Transverse colon (tissue), 4 donors: Measurements from ENCODE around the gene KRAS. TPM values are rescaled to one million over a fixed set of nuclear protein-coding genes. Genes with fewer than 3 reads are reported as not detected.

Experiments used
- DNase-seq: peaks from one replicate; pipeline ENCODE4 v3.0.0-alpha.2; 2019
- H3K27ac ChIP-seq, 4 donors: fragments of 200-600 bp; sonication (generic); 2 replicates each; pipeline ENCODE4 v1.5.1; 2016 to 2018; ENCODE audit warnings: inconsistent platforms in 4 of 4
- H3K27me3 ChIP-seq: fragments of 200-600 bp; sonication (generic); 2 replicates; pipeline ENCODE4 v1.5.1; 2017; ENCODE audit warnings: inconsistent platforms
- H3K36me3 ChIP-seq, 4 donors: fragments of 200-600 bp; sonication (generic); 2 replicates each; pipeline ENCODE4 v1.5.1; 2017 to 2019; ENCODE audit warnings: inconsistent platforms in 4 of 4
- H3K4me1 ChIP-seq, 4 donors: fragments of 200-600 bp; sonication (generic); 2 replicates each; pipeline ENCODE4 v1.5.1; 2017 to 2020; ENCODE audit warnings: inconsistent platforms in 4 of 4
- H3K4me3 ChIP-seq, 4 donors: fragments of 200-600 bp; sonication (generic); 1 replicate in 1 of 4; 2 replicates in 3 of 4; pipeline versions ENCODE4 v1.5.1 to v1.6.1; 2017 to 2019; ENCODE audit warnings: inconsistent platforms in 4 of 4
- H3K9me3 ChIP-seq, 2 donors: fragments of 200-600 bp; sonication (generic); 2 replicates each; pipeline ENCODE4 v1.5.1; 2017 to 2019; ENCODE audit warnings: inconsistent platforms in 2 of 2
- CTCF ChIP-seq, 5 experiments: fragments of 200-600 bp in 3 of 5; fragments of 450-650 bp in 2 of 5; sonication (generic) in 3 of 5; IDR thresholded peaks; 1 replicate in 2 of 5; 2 replicates in 3 of 5; pipeline ENCODE4 v1.5.1; 2016 to 2017; ENCODE audit warnings: antibody characterized with exemption in 5 of 5, inconsistent platforms in 3 of 5, mild to moderate bottlenecking in 2 of 5, moderate library complexity in 1 of 5
- EP300 ChIP-seq: sonication (generic); formaldehyde crosslinking; IDR thresholded peaks from one replicate; pipeline ENCODE4 v1.6.1; 2017; ENCODE audit warnings: antibody characterized with exemption, low read depth
- POLR2A ChIP-seq: fragments of 450-650 bp; IDR thresholded peaks from one replicate; pipeline ENCODE4 v1.6.1; 2016; ENCODE audit warnings: antibody characterized with exemption, mild to moderate bottlenecking, moderate library complexity
- POLR2AphosphoS5 ChIP-seq, 3 donors: sonication (generic); formaldehyde crosslinking; IDR thresholded peaks; one replicate each; pipeline ENCODE4 v1.6.1; 2016; ENCODE audit warnings: antibody characterized with exemption in 3 of 3
- WGBS, 2 donors: methylation state at CpG; one replicate each; pipeline ENCODE4 v1.1.5; 2018; ENCODE audit warnings: low coverage in 1 of 2; 5-methylcytosine and 5-hydroxymethylcytosine counted together
- in situ Hi-C, 4 donors: fragments of 200-750 bp; cut with MboI; loops; one replicate each; pipeline versions ENCODE4 v1.15.0 to v1.15.1; 2017; ENCODE audit warnings: low sequenced_read_pairs in 3 of 4, low pct_ligation_motif_present in 1 of 4, low pct_unique_long_range_greater_than_20kb in 1 of 4
- intact Hi-C: fragments of 100-400 bp; cut with DNase I; formaldehyde crosslinking; loops from one replicate; pipeline ENCODE4 v1.15.1; 2023; ENCODE audit warnings: low total_unique reads
- total RNA-seq, 4 donors: library from RNA; depleted of rRNA; stranded (reverse); fragments of >200 nt; gene quantifications; one replicate each; pipeline ENCODE4 v1.1.0, GENCODE V29; 2016

Gene KRAS
- total RNA-seq, 4 donors from 2014 or later, result 7.6 to 40.6 (median 30.5) TPM

DNA sequence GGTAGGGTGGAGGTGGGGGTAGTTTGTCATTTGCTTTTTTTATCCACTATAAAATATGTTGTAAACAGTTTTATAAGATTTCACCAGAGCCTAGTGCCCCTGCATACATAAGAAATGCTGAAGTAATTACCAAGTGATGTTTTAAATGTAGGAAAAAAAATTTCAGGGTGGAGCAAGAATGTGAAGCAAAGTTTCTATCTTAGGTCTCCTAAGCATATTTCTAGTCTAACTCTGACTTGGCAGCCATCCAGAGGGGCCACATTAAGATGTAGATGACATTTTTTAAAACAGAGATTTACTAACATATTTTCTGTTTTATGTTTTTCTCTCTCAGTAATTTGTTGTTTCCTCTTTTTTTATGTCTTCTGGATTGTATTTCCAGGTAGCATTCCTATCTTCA lies 15.8 kb upstream of the KRAS start:
- no peak overlapping the region for H3K27ac ChIP-seq
- H3K27me3 ChIP-seq, result no peaks in the 10 kb centered on the region
- no peaks in the 10 kb centered on the region for H3K36me3 ChIP-seq
- H3K4me1 ChIP-seq, result no peaks in the 10 kb centered on the region
- in situ Hi-C loops, result no loop called here
- no peaks in the 10 kb centered on the region for H3K9me3 ChIP-seq
- intact Hi-C loops, result no loop called here
- DNase-seq, result no peak
- TF ChIP-seq POLR2AphosphoS5 (IDR thresholded peaks at IDR 0.05) (no peak), EP300 (no peak), CTCF (IDR thresholded peaks at IDR 0.05) (no peak), POLR2A (no peak)
- H3K4me3 ChIP-seq, result no peak overlapping the region

DNA sequence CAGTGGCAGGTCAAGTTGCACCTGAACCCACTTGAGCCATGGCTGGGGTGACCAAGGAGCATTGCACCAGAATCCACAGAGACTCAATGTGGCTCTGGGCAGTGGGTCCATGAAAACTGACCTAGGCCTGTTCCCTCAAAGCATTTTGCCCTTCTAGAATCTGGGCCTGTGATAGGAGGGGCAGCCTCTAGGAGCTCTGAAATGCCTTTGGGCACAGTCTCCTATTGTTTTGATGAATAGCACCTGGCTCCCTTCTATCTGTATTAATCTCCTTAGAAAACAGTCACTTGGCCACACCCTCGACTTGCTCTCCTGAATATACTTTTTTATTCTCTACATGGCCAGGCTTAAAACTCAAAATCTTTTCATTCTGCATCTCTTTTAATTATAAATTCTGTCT lies 14.1 kb upstream of the KRAS start:
- TF ChIP-seq POLR2A (no peak), POLR2AphosphoS5 (IDR thresholded peaks at IDR 0.05) (no peak), EP300 (no peak)
- no peaks in the 10 kb centered on the region for H3K4me1 ChIP-seq
- H3K4me3 ChIP-seq, result no peak overlapping the region
- H3K36me3 ChIP-seq, result no peaks in the 10 kb centered on the region
- H3K9me3 ChIP-seq, result no peaks in the 10 kb centered on the region
- in situ Hi-C loops, result no loop called here
- WGBS, 2 donors, result 55 to 61% methylated on average over 1 of the region's 1 CpG
- no peak for DNase-seq
- intact Hi-C loops, result no loop called here
- H3K27ac ChIP-seq, result no peak overlapping the region
- no peaks in the 10 kb centered on the region for H3K27me3 ChIP-seq

GRCh38 chr12:25264114-25264513 lies 13.4 kb upstream of the KRAS start:
- no peak for TF ChIP-seq EP300
- TF ChIP-seq POLR2AphosphoS5 (IDR thresholded peaks at IDR 0.05), result no peak
- no peak for TF ChIP-seq POLR2A
- no peak for TF ChIP-seq CTCF (IDR thresholded peaks at IDR 0.05)
- 25 to 64% methylated on average over 1 of the region's 1 CpG for WGBS, 2 donors
- intact Hi-C loops (no loop called here), in situ Hi-C loops (no loop called here)
- Histone ChIP-seq H3K36me3 (no peaks in the 10 kb centered on the region), H3K4me3 (no peak overlapping the region), H3K27me3 (no peaks in the 10 kb centered on the region), H3K9me3 (no peaks in the 10 kb centered on the region), H3K4me1 (no peaks in the 10 kb centered on the region), H3K27ac (no peak overlapping the region)
- DNase-seq, result no peak

DNA sequence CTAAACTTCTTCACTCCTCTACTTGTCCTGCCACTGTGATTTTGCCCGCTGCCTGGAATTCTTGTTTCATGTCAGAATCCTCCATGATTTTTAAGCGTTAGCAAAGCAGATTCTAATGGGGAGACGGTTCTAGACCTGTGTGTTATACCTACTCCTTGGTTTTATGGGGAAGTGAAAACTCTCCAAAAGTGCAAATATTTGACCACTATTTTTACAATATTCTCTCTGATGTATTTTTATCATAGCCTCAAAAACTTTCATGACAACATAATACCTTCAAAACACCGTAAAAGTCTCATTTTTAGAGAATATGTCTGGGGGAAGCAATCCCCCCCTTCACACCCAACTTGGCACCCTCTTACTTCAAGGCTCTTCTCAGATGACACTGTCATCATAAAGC lies 12.9 kb upstream of the KRAS start:
- no peak overlapping the region for H3K4me3 ChIP-seq
- H3K9me3 ChIP-seq, result no peaks in the 10 kb centered on the region
- TF ChIP-seq CTCF (IDR thresholded peaks at IDR 0.05) (no peak), POLR2A (no peak), EP300 (no peak), POLR2AphosphoS5 (IDR thresholded peaks at IDR 0.05) (no peak)
- intact Hi-C loops (no loop called here), in situ Hi-C loops (no loop called here)
- H3K27ac ChIP-seq, result no peak overlapping the region
- DNase-seq, result no peak
- H3K36me3 ChIP-seq, result no peaks in the 10 kb centered on the region
- H3K4me1 ChIP-seq, result no peaks in the 10 kb centered on the region
- H3K27me3 ChIP-seq, result no peaks in the 10 kb centered on the region
- 73 to 94% methylated on average over 4 of the region's 4 CpGs for WGBS, 2 donors

- Histone ChIP-seq H3K36me3 (no peaks in the 10 kb centered on the region), H3K27ac (no peak overlapping the region), H3K4me3 (no peak overlapping the region), H3K9me3 (no peaks in the 10 kb centered on the region), H3K4me1 (no peaks in the 10 kb centered on the region), H3K27me3 (no peaks in the 10 kb centered on the region)
- in situ Hi-C loops (no loop called here), intact Hi-C loops (no loop called here)
- 95% methylated on average over 1 of the region's 1 CpG; no CpG with 5 or more reads in 1 of the 2 donors for WGBS, 2 donors
- DNase-seq, result no peak
- TF ChIP-seq POLR2A (no peak), POLR2AphosphoS5 (IDR thresholded peaks at IDR 0.05) (no peak), EP300 (no peak), CTCF (IDR thresholded peaks at IDR 0.05) (no peak)
These were observed 11.8 kb upstream of the KRAS start for GRCh38 chr12:25262389-25263074.
